ENCODE measurements around the gene MAL. TPM values are rescaled to one million over a fixed set of nuclear protein-coding genes. Genes with fewer than 3 reads are reported as not detected.

MAL gene
- total and polyA plus RNA-seq, 2 of the 8 experiments (the other 6 are each of a cell fraction or from before 2014, with no cell fraction given), result not detected

- no peak overlapping the region for H2BK12ac ChIP-seq (ENCODE audit: low read depth, low read length)
- no peak overlapping the region for H2BK20ac ChIP-seq (ENCODE audit: low read length)
- no peak for FAIRE-seq
- DNase-seq (ENCODE audit: low read depth in 1 of 2, low spot score in 2 of 2), result no peak
- WGBS, 2 experiments (ENCODE audit: extremely low coverage in 1 of 2, insufficient coverage in 1 of 2, insufficient read length in 1 of 2, insufficient replicate concordance in 2 of 2, low coverage in 1 of 2, low lambda C conversion rate in 2 of 2, missing lambda C conversion rate in 1 of 2), result 89% methylated on average over 47 of the region's 54 CpGs; no CpG with 5 or more reads in 1 of the 2 experiments
- H3K23me2 ChIP-seq (ENCODE audit: low read depth, low read length), result peaks cover 5% of the 10 kb centered on the region; the same call in 1 of the 2 replicates
- peak overlapping the region in 1 of 2 experiments; percentile 31; a peak in 1 of 4 replicates for H3K4me2 ChIP-seq (ENCODE audit: insufficient read depth in 1 of 2, low read depth in 2 of 2, low read length in 2 of 2)
- H2BK15ac ChIP-seq (ENCODE audit: low read length), result no peak overlapping the region
- H3K23ac ChIP-seq (ENCODE audit: insufficient read length), result no peak overlapping the region
- H3K14ac ChIP-seq (ENCODE audit: insufficient read length), result no peak overlapping the region
- H3K36me3 ChIP-seq (ENCODE audit: control insufficient read depth in 2 of 4, insufficient read depth in 4 of 4, low read length in 3 of 4), result no peaks in the 10 kb centered on the region
- H4K20me1 ChIP-seq (replicated peaks in 1 of 2; ENCODE audit: control insufficient read depth in 1 of 2, insufficient read depth in 2 of 2, low read length in 2 of 2), result peaks cover 0 to 2% of the 10 kb centered on the region in 2 experiments
- H3K27me3 ChIP-seq (replicated peaks in 1 of 4; ENCODE audit: control insufficient read depth in 3 of 4, extremely low read depth in 1 of 4, insufficient read depth in 3 of 4, low read length in 3 of 4), result peaks cover 0 to 2% (median 0%) of the 10 kb centered on the region in 4 experiments; a peak in 1 of 7 replicates
- peaks cover 86 to 95% of the 10 kb centered on the region in 2 experiments for H3K9me3 ChIP-seq (ENCODE audit: insufficient read depth in 2 of 2, low read depth in 1 of 2, low read length in 1 of 2)
- no peak overlapping the region for H3K9ac ChIP-seq (replicated peaks in 1 of 4; ENCODE audit: extremely low read depth in 1 of 4, low read depth in 3 of 4, low read length in 3 of 4)
- H4K5ac ChIP-seq (ENCODE audit: insufficient read length, low read depth, low read length), result no peak overlapping the region
- no peaks in the 10 kb centered on the region for H3K79me2 ChIP-seq (ENCODE audit: control insufficient read depth in 1 of 2, insufficient read depth in 2 of 2, low read length in 2 of 2)
- no peak overlapping the region for H2AFZ ChIP-seq (ENCODE audit: low read length)
- no peak overlapping the region for H3K4ac ChIP-seq (replicated peaks; ENCODE audit: insufficient read length, low read depth, low read length)
- no peak overlapping the region for H2BK120ac ChIP-seq (replicated peaks; ENCODE audit: low read depth, low read length)
- 0 out of 2 replicates have a peak, but pooled peaks cover 3% of the 10 kb centered on the region for H3K79me1 ChIP-seq (ENCODE audit: low read depth, low read length)
- no peak overlapping the region for H4K8ac ChIP-seq (ENCODE audit: extremely low read depth, insufficient read depth, low read length)
- ChIA-PET POLR2A (ENCODE audit: partially characterized antibody) (no interaction called here), CTCF (ENCODE audit: partially characterized antibody) (no interaction called here)
- no peak overlapping the region for H3K27ac ChIP-seq (ENCODE audit: low read depth, low read length)
- peak overlapping the region in 1 of 4 experiments; percentile 16; a peak in 1 of 8 replicates for H3K4me3 ChIP-seq (ENCODE audit: extremely low read depth in 1 of 4, insufficient read depth in 2 of 4, low read depth in 3 of 4, low read length in 4 of 4)
- H4K91ac ChIP-seq (replicated peaks; ENCODE audit: insufficient read length, low read length), result no peak overlapping the region
- H2BK5ac ChIP-seq (ENCODE audit: low read depth, low read length), result no peak overlapping the region
- no peaks in the 10 kb centered on the region; a peak in 1 of 7 replicates for H3K4me1 ChIP-seq (replicated peaks in 1 of 4; ENCODE audit: control insufficient read depth in 3 of 4, insufficient read depth in 4 of 4, low read length in 3 of 4)
- no peak overlapping the region for H2AK5ac ChIP-seq (ENCODE audit: low read depth, low read length)
- no peak overlapping the region for H3K56ac ChIP-seq (replicated peaks; ENCODE audit: insufficient read length, low read depth, low read length)
- no peak overlapping the region for H3K18ac ChIP-seq (ENCODE audit: extremely low read depth, low read length)
- TF ChIP-seq SIN3A (conservative IDR thresholded peaks at IDR 0.05 in 1 of 2, IDR thresholded peaks at IDR 0.05 in 1 of 2; ENCODE audit: low read depth in 1 of 2, low read length in 2 of 2) (no peak), NANOG (IDR thresholded peaks at IDR 0.05; ENCODE audit: insufficient read depth, low read depth, low read length, poor library complexity, severe bottlenecking) (no peak), EGR1 (IDR thresholded peaks at IDR 0.05; ENCODE audit: borderline replicate concordance, low read depth, low read length) (no peak), SUZ12 (IDR thresholded peaks at IDR 0.05; ENCODE audit: low read length) (no peak), TEAD4 (IDR thresholded peaks at IDR 0.05; ENCODE audit: low read depth, low read length) (no peak), CTCF (IDR thresholded peaks at IDR 0.05; ENCODE audit: control extremely low read depth in 1 of 3, insufficient read depth in 1 of 3, low read depth in 1 of 3, low read length in 3 of 3) (no peak), CREB1 (IDR thresholded peaks at IDR 0.05) (no peak), RNF2 (IDR thresholded peaks at IDR 0.05; ENCODE audit: borderline replicate concordance, low read depth, low read length, missing control alignments, poor library complexity, severe bottlenecking) (no peak)
Observed at GRCh38 chr2:94997981-94998930, 27.3 kb upstream of the MAL start.

Measured in H1 (cell line).